Osteoblast (primary cell): ENCODE results near the gene FTSJ3. TPM values are rescaled to one million over a fixed set of nuclear protein-coding genes. Genes with fewer than 3 reads are reported as not detected.

Source experiments
- DNase-seq: peaks from one replicate; pipeline ENCODE4 v3.0.0; 2011; ENCODE audit warnings: low spot score, mixed read lengths; ENCODE audit not compliant: insufficient read length; ENCODE audit errors: missing footprints
- H2AFZ ChIP-seq: 2 replicates; pipeline ENCODE4 v1.6.0; 2011; ENCODE audit warnings: mild to moderate bottlenecking, low read length
- H3K27ac ChIP-seq: 2 replicates; pipeline ENCODE4 v1.5.1; 2011; ENCODE audit warnings: mild to moderate bottlenecking, low read depth, low read length, moderate library complexity
- H3K27me3 ChIP-seq: 2 replicates; pipeline ENCODE4 v1.6.0; 2012; ENCODE audit warnings: mild to moderate bottlenecking, control low read depth, inconsistent platforms, low read length, moderate library complexity; ENCODE audit not compliant: insufficient read depth
- H3K36me3 ChIP-seq: 2 replicates; pipeline ENCODE4 v1.5.1; 2011; ENCODE audit warnings: mild to moderate bottlenecking, low read length, control low read depth, moderate library complexity; ENCODE audit not compliant: insufficient read depth
- H3K4me1 ChIP-seq: 2 replicates; pipeline ENCODE4 v1.5.1; 2011; ENCODE audit warnings: mild to moderate bottlenecking, low read length, control low read depth, moderate library complexity; ENCODE audit not compliant: insufficient read depth
- H3K4me2 ChIP-seq: 2 replicates; pipeline ENCODE4 v1.6.0; 2011; ENCODE audit warnings: mild to moderate bottlenecking, low read length; ENCODE audit not compliant: insufficient read depth
- H3K4me3 ChIP-seq: fragments of 200-600 bp; sonication (generic); 3 replicates; pipeline ENCODE4 v1.5.1; 2012; ENCODE audit warnings: mild to moderate bottlenecking, low read length, inconsistent platforms; ENCODE audit not compliant: insufficient read depth
- H3K79me2 ChIP-seq: 2 replicates; pipeline ENCODE4 v1.6.0; 2012; ENCODE audit warnings: mild to moderate bottlenecking, low read length, control low read depth, inconsistent platforms; ENCODE audit not compliant: insufficient read depth
- H3K9me3 ChIP-seq: 2 replicates; pipeline ENCODE4 v1.5.1; 2011; ENCODE audit warnings: low read depth, low read length, control low read depth
- H4K20me1 ChIP-seq: 2 replicates; pipeline ENCODE4 v1.6.0; 2012; ENCODE audit warnings: mild to moderate bottlenecking, low read length, control low read depth; ENCODE audit not compliant: insufficient read depth
- CTCF ChIP-seq: IDR thresholded peaks from 2 replicates; pipeline ENCODE4 v1.5.1; 2011; ENCODE audit warnings: mild to moderate bottlenecking, low read depth, low read length, moderate library complexity; ENCODE audit errors: extremely low read depth
- total RNA-seq: library from RNA; depleted of rRNA; stranded (reverse); fragments of >200 nt; gene quantifications from 2 replicates; pipeline ENCODE4 v1.2.3, GENCODE V29; 2012

The FTSJ3 gene
- total RNA-seq, 1 donor = 45.2 TPM

- Histone ChIP-seq H3K4me3 (no peak overlapping the region), H3K27me3 (no peaks in the 10 kb centered on the region), H3K4me2 (no peak overlapping the region), H3K27ac (no peak overlapping the region), H3K4me1 (peaks cover 6% of the 10 kb centered on the region), H2AFZ (no peak overlapping the region), H3K9me3 (no peaks in the 10 kb centered on the region), H3K79me2 (peaks cover 56% of the 10 kb centered on the region), H4K20me1 (peaks cover 16% of the 10 kb centered on the region), H3K36me3 (peaks cover 86% of the 10 kb centered on the region)
- no peak for TF ChIP-seq CTCF
- no peak for DNase-seq
These were observed 5.7 kb downstream of the FTSJ3 start for GRCh38 chr17:63821804-63822203.

- H3K4me1 ChIP-seq = peaks cover 7% of the 10 kb centered on the region
- H3K79me2 ChIP-seq = peaks cover 50% of the 10 kb centered on the region
- DNase-seq = no peak
- H4K20me1 ChIP-seq = peaks cover 15% of the 10 kb centered on the region
- peaks cover 93% of the 10 kb centered on the region for H3K36me3 ChIP-seq
- no peaks in the 10 kb centered on the region for H3K9me3 ChIP-seq
- no peak overlapping the region for H2AFZ ChIP-seq
- no peak overlapping the region for H3K27ac ChIP-seq
- TF ChIP-seq CTCF = no peak
- H3K4me3 ChIP-seq = no peak overlapping the region
- no peak overlapping the region for H3K4me2 ChIP-seq
- H3K27me3 ChIP-seq = no peaks in the 10 kb centered on the region
These were observed 6.4 kb downstream of the FTSJ3 start for GRCh38 chr17:63820963-63821561.

- peaks cover 38% of the 10 kb centered on the region for H3K79me2 ChIP-seq
- H3K4me3 ChIP-seq = no peak overlapping the region
- peak; percentile 9 for DNase-seq
- no peaks in the 10 kb centered on the region for H3K27me3 ChIP-seq
- peaks cover 2% of the 10 kb centered on the region for H3K4me1 ChIP-seq
- no peak for TF ChIP-seq CTCF
- H3K4me2 ChIP-seq = no peak overlapping the region
- H2AFZ ChIP-seq = no peak overlapping the region
- no peak overlapping the region for H3K27ac ChIP-seq
- H4K20me1 ChIP-seq = peaks cover 13% of the 10 kb centered on the region
- no peaks in the 10 kb centered on the region for H3K9me3 ChIP-seq
- peaks cover 95% of the 10 kb centered on the region for H3K36me3 ChIP-seq
These were observed 7.6 kb downstream of the FTSJ3 start for GRCh38 chr17:63819585-63820537.

GRCh38 chr17:63819131-63819530, 8.3 kb downstream of the FTSJ3 start:
- H3K36me3 ChIP-seq = peaks cover 95% of the 10 kb centered on the region
- H3K27ac ChIP-seq = no peak overlapping the region
- H3K4me3 ChIP-seq = no peak overlapping the region
- H4K20me1 ChIP-seq = peaks cover 13% of the 10 kb centered on the region
- no peak for TF ChIP-seq CTCF
- peak; percentile 26 for DNase-seq
- H3K27me3 ChIP-seq = no peaks in the 10 kb centered on the region
- no peaks in the 10 kb centered on the region for H3K9me3 ChIP-seq
- no peak overlapping the region for H3K4me2 ChIP-seq
- H3K79me2 ChIP-seq = peaks cover 31% of the 10 kb centered on the region
- no peak overlapping the region for H2AFZ ChIP-seq
- peaks cover 2% of the 10 kb centered on the region for H3K4me1 ChIP-seq
